PC-3 (cell line): ENCODE measurements around the gene TAPT1. TPM values are rescaled to one million over a fixed set of nuclear protein-coding genes. Genes with fewer than 3 reads are reported as not detected.

Source experiments
- ATAC-seq: fragments of 200-7000 bp; cut with Tn5 transposase; 2 replicates; pipeline ENCODE4 v1.9.1; 2020; ENCODE audit warnings: mild to moderate bottlenecking, moderate library complexity
- BruUV-seq: library from RNA; stranded (reverse); fragments of 400-500 nt; replicated peaks from 2 replicates; lab custom pipeline; 2021; lab: Mats Ljungman, UMichigan
- CTCF ChIA-PET: fragments of 300-600 bp; sonication (Branson Sonifier 250); formaldehyde crosslinking; loops from one replicate; lab custom pipeline; 2022; ENCODE audit warnings: antibody characterized with exemption; lab: Charles Lee
- POLR2A ChIA-PET: fragments of 300-600 bp; sonication (Branson Sonifier 250); formaldehyde crosslinking; loops from one replicate; lab custom pipeline; 2022; ENCODE audit warnings: antibody characterized with exemption; ENCODE audit not compliant: unreplicated experiment; lab: Charles Lee
- DNase-seq: peaks from one replicate; pipeline ENCODE4 v3.0.0-alpha.2; 2015
- H2AFZ ChIP-seq: fragments of 300-600 bp; sonication (generic); 2 replicates; pipeline ENCODE4 v1.6.0; 2016; ENCODE audit warnings: antibody characterized with exemption, low read length
- H3F3A ChIP-seq: fragments of 300-600 bp; sonication (generic); one replicate; pipeline ENCODE4 v1.6.0; 2017; ENCODE audit warnings: antibody characterized with exemption, low read length, control low read depth, mild to moderate bottlenecking; ENCODE audit not compliant: unreplicated experiment
- H3K27ac ChIP-seq: fragments of 300-600 bp; sonication (generic); 2 replicates; pipeline ENCODE4 v1.5.1; 2016; ENCODE audit warnings: mild to moderate bottlenecking, low read length
- H3K27me3 ChIP-seq: fragments of 300-600 bp; sonication (generic); 2 replicates; pipeline ENCODE4 v1.6.1; 2016; ENCODE audit warnings: low read length, mixed read lengths
- H3K36me3 ChIP-seq: fragments of 300-600 bp; sonication (generic); 2 replicates; pipeline ENCODE4 v1.6.1; 2016; ENCODE audit warnings: low read depth, mixed run types, low read length, mixed read lengths
- H3K4me1 ChIP-seq: fragments of 300-600 bp; sonication (generic); 2 replicates; pipeline ENCODE4 v1.5.1; 2016; ENCODE audit warnings: low read length; ENCODE audit not compliant: insufficient read depth
- H3K4me2 ChIP-seq: fragments of 300-600 bp; sonication (generic); 2 replicates; pipeline ENCODE4 v1.6.0; 2016; ENCODE audit warnings: low read length
- H3K4me3 ChIP-seq: fragments of 300-600 bp; sonication (generic); 2 replicates; pipeline ENCODE4 v1.5.1; 2016; ENCODE audit warnings: mild to moderate bottlenecking, low read length, mixed read lengths
- H3K79me2 ChIP-seq: fragments of 300-600 bp; sonication (generic); 2 replicates; pipeline ENCODE4 v1.6.1; 2017; ENCODE audit warnings: low read length, mixed read lengths
- H3K9ac ChIP-seq: fragments of 300-600 bp; sonication (generic); 2 replicates; pipeline ENCODE4 v1.6.0; 2016; ENCODE audit warnings: mild to moderate bottlenecking, low read length
- H3K9me2 ChIP-seq: fragments of 300-600 bp; sonication (generic); replicated peaks from 2 replicates; pipeline ENCODE4 v1.6.1; 2016; ENCODE audit warnings: mixed run types, low read length, mixed read lengths
- H3K9me3 ChIP-seq: fragments of 300-600 bp; sonication (generic); 2 replicates; pipeline ENCODE4 v1.6.1; 2016; ENCODE audit warnings: low read length, mixed read lengths
- H4K20me1 ChIP-seq: fragments of 300-600 bp; sonication (generic); 2 replicates; pipeline ENCODE4 v1.6.1; 2016; ENCODE audit warnings: low read length, mixed read lengths
- CTCF ChIP-seq: fragments of 300-600 bp; sonication (generic); conservative IDR thresholded peaks from 2 replicates; pipeline ENCODE4 v1.5.1; 2017; ENCODE audit warnings: antibody characterized with exemption, low read depth, mild to moderate bottlenecking, low read length
- EZH2 ChIP-seq: fragments of 300-600 bp; sonication (generic); IDR thresholded peaks from one replicate; pipeline ENCODE4 v1.6.1; 2017; ENCODE audit warnings: antibody characterized with exemption, mild to moderate bottlenecking, low read length; ENCODE audit not compliant: unreplicated experiment
- EZH2phosphoT487 ChIP-seq: fragments of 300-600 bp; sonication (generic); IDR thresholded peaks from 2 replicates; pipeline ENCODE4 v1.6.1; 2018; ENCODE audit warnings: mild to moderate bottlenecking, antibody characterized with exemption, low read length, borderline replicate concordance
- intact Hi-C: fragments of 100-400 bp; cut with micrococcal nuclease; formaldehyde crosslinking; loops from 2 replicates; pipeline ENCODE4 v1.9.0; 2023
- total RNA-seq: library from RNA; depleted of rRNA; stranded (reverse); fragments of >200 nt; gene quantifications from 2 replicates; pipeline ENCODE4 v1.2.3, GENCODE V29; 2014

TAPT1 gene
- total RNA-seq, 1 experiment from 2014 or later: 8.7 TPM

GRCh38 chr4:16245241-16245640 lies 19.0 kb upstream of the TAPT1 start:
- no peak for ATAC-seq
- intact Hi-C loops: no loop called here

GRCh38 chr4:16243285-16243684 lies 17.0 kb upstream of the TAPT1 start:
- TF ChIP-seq EZH2: no peak
- no peak for TF ChIP-seq CTCF
- no peak for TF ChIP-seq EZH2phosphoT487
- Histone ChIP-seq H3K27me3 (no peaks in the 10 kb centered on the region), H3F3A (no peaks in the 10 kb centered on the region), H3K4me3 (no peak overlapping the region), H3K27ac (no peak overlapping the region), H4K20me1 (no peaks in the 10 kb centered on the region), H3K9me2 (no peaks in the 10 kb centered on the region), H3K9ac (no peak overlapping the region), H2AFZ (no peak overlapping the region), H3K9me3 (no peaks in the 10 kb centered on the region), H3K36me3 (no peaks in the 10 kb centered on the region), H3K4me1 (no peaks in the 10 kb centered on the region), H3K79me2 (no peaks in the 10 kb centered on the region), H3K4me2 (no peak overlapping the region)
- DNase-seq (no peak), ATAC-seq (no peak)
- CTCF ChIA-PET: no interaction called here
- POLR2A ChIA-PET: no interaction called here
- BruUV-seq: no TSS peak
- intact Hi-C loops: no loop called here

More at GRCh38 chr4:16245241-16245640, 19.0 kb upstream of the TAPT1 start:
- ChIA-PET POLR2A (no interaction called here), CTCF (no interaction called here)
- no peak for TF ChIP-seq EZH2
- no peak for TF ChIP-seq CTCF
- TF ChIP-seq EZH2phosphoT487: no peak
- no peaks in the 10 kb centered on the region for H3K9me3 ChIP-seq
- no peak overlapping the region for H3K4me2 ChIP-seq
- H2AFZ ChIP-seq: no peak overlapping the region
- H3K36me3 ChIP-seq: no peaks in the 10 kb centered on the region
- H3K9ac ChIP-seq: no peak overlapping the region
- H3F3A ChIP-seq: no peaks in the 10 kb centered on the region
- no peaks in the 10 kb centered on the region for H3K9me2 ChIP-seq
- H3K4me3 ChIP-seq: no peak overlapping the region
- H3K27me3 ChIP-seq: no peaks in the 10 kb centered on the region
- no TSS peak for BruUV-seq
- H3K79me2 ChIP-seq: no peaks in the 10 kb centered on the region
- DNase-seq: no peak
- no peak overlapping the region for H3K27ac ChIP-seq
- H4K20me1 ChIP-seq: no peaks in the 10 kb centered on the region
- peaks cover 3% of the 10 kb centered on the region; the same call in 1 of the 2 replicates for H3K4me1 ChIP-seq

- H3K9me2 ChIP-seq: no peaks in the 10 kb centered on the region
- no peak for DNase-seq
Measured at GRCh38 chr4:16240300-16240699, 14.0 kb upstream of the TAPT1 start.

More at GRCh38 chr4:16240300-16240699, 14.0 kb upstream of the TAPT1 start:
- Histone ChIP-seq H2AFZ (no peak overlapping the region), H3K79me2 (no peaks in the 10 kb centered on the region), H3K36me3 (no peaks in the 10 kb centered on the region), H3K27ac (no peak overlapping the region), H3K9me3 (no peaks in the 10 kb centered on the region), H3K27me3 (no peaks in the 10 kb centered on the region), H3K9ac (no peak overlapping the region), H3F3A (no peaks in the 10 kb centered on the region), H3K4me3 (no peak overlapping the region), H4K20me1 (no peaks in the 10 kb centered on the region), H3K4me2 (no peak overlapping the region), H3K4me1 (no peaks in the 10 kb centered on the region)
- no TSS peak for BruUV-seq
- no peak for ATAC-seq
- intact Hi-C loops: no loop called here
- ChIA-PET POLR2A (no interaction called here), CTCF (no interaction called here)
- TF ChIP-seq CTCF: no peak
- no peak for TF ChIP-seq EZH2phosphoT487
- no peak for TF ChIP-seq EZH2
